GM04504 (cell line): ENCODE measurements around the gene LY86.

ENCODE experiments used
- DNase-seq: peaks from one replicate; pipeline ENCODE4 v3.0.0-alpha.2; 2012; ENCODE audit warnings: low read depth

Gene LY86

DNA sequence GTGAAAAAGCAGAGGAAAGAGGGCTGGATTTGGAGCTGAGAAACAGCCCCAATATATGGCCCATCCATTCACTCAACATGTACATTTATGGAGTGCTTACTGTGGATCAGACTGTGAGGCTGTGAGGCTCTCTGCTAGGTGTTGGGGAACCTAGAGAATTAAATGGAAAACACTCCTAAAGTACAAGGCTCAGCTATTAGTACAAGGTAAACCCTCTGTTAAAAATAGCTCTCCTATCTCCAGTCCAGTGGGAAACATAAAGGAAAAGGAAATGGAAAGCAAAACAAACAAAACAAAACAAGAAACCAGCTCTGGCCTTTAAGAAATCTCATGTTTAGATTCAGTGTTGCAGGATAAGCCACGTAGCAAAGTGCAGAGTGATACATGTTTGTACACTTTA, 35.0 kb downstream of the LY86 start:
- no peak for DNase-seq

DNA sequence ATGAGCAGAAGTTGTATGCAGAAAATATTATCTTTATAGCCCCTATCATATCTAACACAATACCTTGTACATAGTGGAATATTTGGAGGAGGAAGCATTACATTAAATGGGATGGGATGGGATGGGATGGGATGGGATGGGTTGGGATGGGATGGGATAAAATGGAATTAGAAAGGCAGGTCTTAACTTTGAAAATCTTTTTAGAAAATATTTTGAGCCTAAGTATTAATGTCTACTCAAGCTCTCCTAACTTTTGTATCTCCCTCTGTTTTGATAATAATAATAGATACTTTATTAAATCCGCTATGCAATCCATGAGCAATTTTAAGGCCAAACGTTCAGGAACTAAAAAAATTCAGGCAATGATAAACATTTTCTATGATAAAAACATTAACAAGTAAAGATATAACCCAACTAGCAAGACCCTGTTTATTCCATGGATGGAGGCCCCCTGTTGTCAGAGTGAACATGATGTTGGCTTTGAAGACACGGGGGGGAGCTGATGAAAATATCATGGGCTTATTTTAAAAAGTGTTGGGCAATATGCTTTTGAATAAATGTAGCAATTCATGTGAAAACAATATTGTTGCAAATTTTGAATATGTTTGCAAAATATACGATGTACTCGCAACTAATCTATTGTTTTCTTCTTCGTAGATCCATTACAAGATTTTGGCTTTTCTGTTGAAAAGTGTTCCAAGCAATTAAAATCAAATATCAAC, 35.9 kb downstream of the LY86 start:
- DNase-seq = no peak

DNA sequence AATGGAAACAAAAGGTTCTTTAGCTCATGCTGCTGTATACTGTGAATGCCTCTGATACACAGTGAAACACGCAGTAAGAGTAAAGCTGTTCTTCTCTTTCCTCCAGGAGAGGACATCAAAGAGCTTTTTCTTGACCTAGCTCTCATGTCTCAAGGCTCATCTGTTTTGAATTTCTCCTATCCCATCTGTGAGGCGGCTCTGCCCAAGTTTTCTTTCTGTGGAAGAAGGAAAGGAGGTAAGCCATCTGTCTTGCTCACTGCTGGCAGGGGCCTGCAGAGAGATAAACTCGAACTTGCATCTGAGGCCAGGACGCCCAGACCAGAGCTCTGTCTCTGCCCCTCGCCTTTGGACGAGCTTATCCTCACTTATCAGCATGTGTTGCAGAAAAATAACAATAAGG, 37.7 kb downstream of the LY86 start:
- no peak for DNase-seq

GRCh38 chr6:6629402-6629801, 40.9 kb downstream of the LY86 start:
- no peak for DNase-seq

DNA sequence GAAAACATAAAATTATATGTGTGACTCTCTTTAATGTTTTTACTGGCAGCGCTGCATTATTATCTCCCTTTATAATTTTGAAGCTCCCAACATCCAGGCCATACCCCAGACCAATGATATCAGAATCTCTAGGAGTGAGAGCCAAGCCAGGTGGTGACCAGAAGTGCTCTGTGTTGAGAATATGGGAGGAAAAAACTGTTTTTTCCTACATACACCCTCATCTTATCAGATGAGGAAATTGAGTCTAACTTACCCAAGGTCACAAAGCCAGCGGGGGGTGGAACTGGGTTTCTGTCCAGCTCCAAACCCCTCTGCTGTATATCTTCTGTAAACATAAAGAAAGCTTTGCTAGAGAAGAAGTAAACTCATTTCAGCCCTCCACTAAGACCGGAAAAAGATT, 42.5 kb downstream of the LY86 start:
- DNase-seq = no peak

DNA sequence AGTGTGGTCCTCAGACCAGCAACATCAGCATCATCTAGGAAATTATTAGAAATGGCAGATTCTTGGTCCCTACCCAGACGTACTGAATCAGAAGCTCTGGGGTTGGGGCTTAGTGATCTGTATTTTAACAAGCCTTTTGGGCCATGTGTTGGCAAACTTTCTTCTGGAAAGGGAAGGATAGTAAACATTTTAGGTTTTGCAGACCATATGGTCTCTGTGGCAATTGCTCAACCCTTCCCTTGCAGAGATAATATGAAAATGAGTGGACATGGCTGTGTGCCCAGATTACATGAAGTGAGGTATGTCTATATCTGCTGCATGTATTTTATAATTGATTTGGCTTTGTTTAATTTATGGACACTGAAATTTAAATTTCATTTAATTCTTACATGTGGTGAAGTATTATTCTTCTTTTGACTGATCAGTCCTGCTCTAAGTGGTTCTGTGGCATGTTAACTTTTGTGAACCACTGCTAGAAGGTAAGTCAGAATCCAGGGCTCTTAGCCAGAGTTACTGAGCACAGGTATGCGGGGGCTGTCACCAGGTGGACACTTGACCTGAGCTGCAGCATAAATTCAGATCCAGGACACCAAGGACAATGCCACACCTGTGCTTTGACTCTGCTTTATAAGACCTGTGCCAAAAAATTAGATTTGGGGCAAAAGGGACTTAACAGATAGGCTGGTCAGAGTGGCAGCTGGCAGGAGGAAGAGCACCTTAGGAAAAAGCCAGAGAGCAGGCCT, 43.2 kb downstream of the LY86 start:
- DNase-seq = peak; percentile 32

DNA sequence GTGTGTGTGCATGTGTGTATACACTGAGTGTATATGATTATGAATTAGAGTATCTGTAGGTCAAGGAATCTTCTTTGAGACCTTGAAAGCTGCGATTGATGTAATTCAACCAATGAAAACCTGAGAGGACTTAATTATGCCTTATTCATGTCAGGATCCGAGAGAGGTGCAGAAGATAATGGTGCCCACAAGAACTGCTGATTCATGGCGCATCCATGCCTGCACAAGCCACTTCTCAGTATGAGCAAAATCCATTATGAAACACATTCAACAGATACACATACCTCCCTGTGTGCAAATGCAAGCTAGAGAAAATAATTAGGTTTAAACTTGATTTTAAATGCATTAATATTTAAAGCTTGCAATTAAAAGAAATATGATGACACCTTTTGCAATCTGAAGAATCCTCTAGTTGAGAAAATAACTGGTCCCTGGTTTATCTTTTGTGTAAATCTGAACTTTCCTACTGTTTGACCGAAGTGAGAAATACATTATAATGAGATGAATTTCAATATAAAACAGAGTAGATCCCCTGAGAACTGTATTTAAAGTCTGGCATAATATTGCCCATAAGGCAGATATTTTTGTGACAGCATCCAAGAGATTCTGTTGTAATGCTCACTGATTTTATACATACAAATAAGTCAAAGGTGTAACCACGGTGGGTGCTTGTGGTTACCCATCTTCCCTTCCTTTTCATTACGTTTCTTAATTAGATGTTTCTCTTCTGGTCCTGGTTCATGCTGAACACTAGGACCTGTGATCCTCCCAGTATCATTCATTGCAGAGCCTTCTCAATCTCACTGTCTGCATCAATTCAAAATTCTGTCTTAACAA, 45.6 kb downstream of the LY86 start:
- DNase-seq = no peak

GRCh38 chr6:6634735-6635075, 46.2 kb downstream of the LY86 start:
- no peak for DNase-seq

DNA sequence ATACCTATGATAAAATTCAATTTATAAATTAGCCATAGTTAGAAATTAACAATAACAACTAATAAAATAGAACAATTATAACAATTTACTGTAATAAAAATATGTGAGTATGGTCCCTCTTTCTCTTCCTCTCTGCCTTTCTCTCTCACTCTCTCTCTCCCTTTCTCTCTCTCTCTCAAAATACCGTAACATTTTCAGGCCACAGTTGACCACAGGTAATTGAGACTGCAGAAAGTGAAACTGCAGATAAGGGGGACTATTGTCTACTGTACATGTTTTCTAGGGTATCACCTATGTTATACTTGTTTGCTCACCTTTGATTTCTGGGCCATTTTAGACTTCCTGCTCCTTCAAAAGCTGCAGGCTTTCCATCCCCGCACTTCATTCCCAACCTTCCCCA, 46.8 kb downstream of the LY86 start:
- no peak for DNase-seq

GRCh38 chr6:6635869-6636268, 47.3 kb downstream of the LY86 start:
- no peak for DNase-seq

DNA sequence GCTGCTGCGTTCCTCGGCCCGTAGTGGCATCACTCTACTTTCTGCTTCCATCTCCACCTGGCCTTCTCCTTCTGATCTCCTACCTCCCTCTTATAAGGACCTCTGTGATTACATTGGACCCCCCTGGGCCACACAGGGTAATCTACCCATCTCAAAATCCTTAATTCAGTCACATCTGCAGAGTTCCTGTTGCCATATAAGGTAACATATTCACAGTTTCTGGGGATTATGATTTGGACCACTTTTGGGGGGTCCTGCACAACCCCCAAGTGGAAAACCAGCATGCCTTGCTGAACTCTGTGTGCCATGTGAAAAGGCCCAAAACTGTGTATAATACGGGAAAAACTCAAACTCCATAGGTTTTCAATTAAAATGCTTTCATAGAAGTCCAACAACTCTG, 51.1 kb downstream of the LY86 start:
- no peak for DNase-seq

GRCh38 chr6:6640926-6641325, 52.4 kb downstream of the LY86 start:
- no peak for DNase-seq

GRCh38 chr6:6643398-6643797, 54.9 kb downstream of the LY86 start:
- DNase-seq = no peak

- no peak for DNase-seq
These were observed 56.9 kb downstream of the LY86 start for GRCh38 chr6:6645261-6645917.

GRCh38 chr6:6646384-6646783, 57.9 kb downstream of the LY86 start:
- DNase-seq = no peak

- DNase-seq = no peak
These were observed 58.3 kb downstream of the LY86 start for GRCh38 chr6:6646859-6647258.

- DNase-seq = no peak
These were observed 60.3 kb downstream of the LY86 start for GRCh38 chr6:6648692-6649343.

DNA sequence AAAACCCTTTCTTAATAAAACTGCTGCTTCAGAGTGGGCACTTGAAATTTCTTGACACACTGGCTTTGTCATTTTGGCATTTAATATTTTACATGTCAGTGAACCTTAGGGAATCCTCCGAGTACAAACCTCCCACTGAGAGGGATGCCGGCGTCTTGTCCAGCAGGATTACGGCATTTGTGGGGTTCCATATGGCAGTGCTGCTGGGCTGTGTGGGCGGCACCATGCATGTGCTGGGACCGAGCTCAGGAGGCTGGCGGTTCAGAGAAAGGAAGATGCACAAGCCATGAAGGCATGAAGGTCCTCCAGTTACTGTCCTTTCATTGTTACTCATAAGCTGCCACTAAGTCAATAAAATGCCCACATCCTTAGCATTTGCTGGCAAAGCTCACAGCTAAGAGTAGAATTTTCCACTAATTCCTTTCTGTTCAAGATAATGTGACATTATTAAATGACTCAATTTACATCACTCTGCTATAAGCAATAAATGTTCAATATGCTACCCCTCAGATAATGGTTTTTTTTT, 61.4 kb downstream of the LY86 start:
- DNase-seq = no peak

- DNase-seq = no peak
These were observed 62.3 kb downstream of the LY86 start for GRCh38 chr6:6650839-6651238.

GRCh38 chr6:6651335-6651734, 62.8 kb downstream of the LY86 start:
- DNase-seq = no peak

- no peak for DNase-seq
These were observed 64.4 kb downstream of the LY86 start for GRCh38 chr6:6652932-6653331.
